CD14-positive monocyte (primary cell): ENCODE measurements around the gene FAM135A. TPM values are rescaled to one million over a fixed set of nuclear protein-coding genes. Genes with fewer than 3 reads are reported as not detected.
"Not testable (repeated sequence)": the region's sequence is repeated elsewhere in the genome, so short reads cannot be mapped to it uniquely, and the experiment has no call there.

ENCODE experiments used
- DNase-seq, 3 donors: peaks; one replicate each; pipeline ENCODE4 v3.0.0-alpha.2; 2011 to 2022
- H2AFZ ChIP-seq: 2 replicates; pipeline ENCODE4 v1.6.0; 2012; ENCODE audit warnings: mild to moderate bottlenecking, low read depth, low read length, inconsistent platforms; ENCODE audit not compliant: insufficient read depth, poor library complexity, severe bottlenecking
- H3K27ac ChIP-seq, 2 donors: 1 replicate in 1 of 2; 2 replicates in 1 of 2; pipeline ENCODE4 v1.5.1; 2012 to 2013; ENCODE audit warnings: low read length in 2 of 2, control low read depth in 1 of 2, inconsistent platforms in 1 of 2, low read depth in 1 of 2, mild to moderate bottlenecking in 1 of 2
- H3K27me3 ChIP-seq, 2 donors: one replicate each; pipeline versions ENCODE4 v1.6.0 to v1.6.1; 2011 to 2013; ENCODE audit warnings: low read length in 2 of 2; ENCODE audit not compliant: control insufficient read depth in 2 of 2, insufficient read depth in 2 of 2
- H3K36me3 ChIP-seq, 2 donors: replicated peaks in 1 of 2; 1 replicate in 1 of 2; 2 replicates in 1 of 2; pipeline versions ENCODE4 v1.5.1 to v1.6.1; 2012 to 2013; ENCODE audit warnings: low read length in 2 of 2, control low read depth in 1 of 2, inconsistent platforms in 1 of 2, mild to moderate bottlenecking in 1 of 2; ENCODE audit not compliant: insufficient read depth in 2 of 2, control insufficient read depth in 1 of 2
- H3K4me1 ChIP-seq, 2 donors: 1 replicate in 1 of 2; 2 replicates in 1 of 2; pipeline versions ENCODE4 v1.5.1 to v1.6.1; 2012 to 2013; ENCODE audit warnings: low read length in 2 of 2, control low read depth in 1 of 2, inconsistent platforms in 1 of 2, mild to moderate bottlenecking in 1 of 2, moderate library complexity in 1 of 2; ENCODE audit not compliant: insufficient read depth in 2 of 2, control insufficient read depth in 1 of 2
- H3K4me2 ChIP-seq: replicated peaks from 2 replicates; pipeline ENCODE3; 2012; ENCODE audit warnings: low read length, moderate library complexity, mild to moderate bottlenecking; ENCODE audit not compliant: poor library complexity, severe bottlenecking; ENCODE audit errors: extremely low read depth
- H3K4me3 ChIP-seq, 3 experiments: fragments of 200-600 bp in 1 of 3; sonication (generic) in 1 of 3; replicated peaks in 1 of 3; 1 replicate in 2 of 3; 2 replicates in 1 of 3; pipeline ENCODE4 v1.5.1; 2011 to 2013; ENCODE audit warnings: low read length in 3 of 3, mild to moderate bottlenecking in 3 of 3, control low read depth in 2 of 3, low read depth in 2 of 3, inconsistent platforms in 1 of 3, moderate library complexity in 1 of 3
- H3K79me2 ChIP-seq: 2 replicates; pipeline ENCODE4 v1.6.0; 2012; ENCODE audit warnings: mild to moderate bottlenecking, control low read depth, inconsistent platforms, low read length, moderate library complexity; ENCODE audit not compliant: insufficient read depth
- H3K9ac ChIP-seq: 2 replicates; pipeline ENCODE4 v1.6.0; 2017; ENCODE audit warnings: low read length, mild to moderate bottlenecking; ENCODE audit not compliant: insufficient read depth, poor library complexity, severe bottlenecking
- H3K9me3 ChIP-seq, 2 donors: replicated peaks in 1 of 2; 1 replicate in 1 of 2; 2 replicates in 1 of 2; pipeline versions ENCODE4 v1.5.1 to v1.6.1; 2012 to 2013; ENCODE audit warnings: low read length in 2 of 2, control low read depth in 1 of 2; ENCODE audit not compliant: control insufficient read depth in 1 of 2, insufficient read depth in 1 of 2
- H4K20me1 ChIP-seq: 2 replicates; pipeline ENCODE4 v1.6.0; 2012; ENCODE audit warnings: mild to moderate bottlenecking, low read length, control low read depth, moderate library complexity; ENCODE audit not compliant: insufficient read depth
- H3K27ac Mint-ChIP-seq, 7 donors: one replicate each; pipeline ENCODE4 v1.8.0; 2020; ENCODE audit warnings: mild to moderate bottlenecking in 7 of 7, mixed read lengths in 7 of 7, moderate library complexity in 6 of 7, inconsistent platforms in 2 of 7
- H3K27me3 Mint-ChIP-seq, 3 donors: one replicate each; pipeline ENCODE4 v1.8.0; 2021 to 2022; ENCODE audit warnings: low read depth in 3 of 3, mild to moderate bottlenecking in 3 of 3, mixed read lengths in 3 of 3, moderate library complexity in 3 of 3, inconsistent platforms in 1 of 3
- H3K36me3 Mint-ChIP-seq, 2 donors: one replicate each; pipeline ENCODE4 v1.8.0; 2020; ENCODE audit warnings: mixed read lengths in 2 of 2, inconsistent platforms in 1 of 2, mild to moderate bottlenecking in 1 of 2
- H3K4me1 Mint-ChIP-seq: one replicate; pipeline ENCODE4 v1.8.0; 2020; ENCODE audit warnings: mild to moderate bottlenecking, mixed read lengths
- H3K4me3 Mint-ChIP-seq, 2 donors: one replicate each; pipeline ENCODE4 v1.8.0; 2020; ENCODE audit warnings: mild to moderate bottlenecking in 2 of 2, mixed read lengths in 2 of 2, moderate library complexity in 1 of 2
- H3K9me3 Mint-ChIP-seq, 7 donors: one replicate each; pipeline ENCODE4 v1.8.0; 2020 to 2022; ENCODE audit warnings: mixed read lengths in 7 of 7, mild to moderate bottlenecking in 6 of 7, moderate library complexity in 6 of 7, inconsistent platforms in 2 of 7
- WGBS: methylation state at CpG from one replicate; pipeline ENCODE4 v1.1.5; 2013; ENCODE audit warnings: missing lambda C conversion rate; ENCODE audit not compliant: insufficient coverage; 5-methylcytosine and 5-hydroxymethylcytosine counted together
- intact Hi-C, 2 donors: fragments of 100-400 bp; cut with micrococcal nuclease; formaldehyde crosslinking; loops; one replicate each; pipeline versions ENCODE4 v1.15.0 to v1.15.1; 2023
- polyA plus RNA-seq, 3 donors: library from polyadenylated mRNA; depleted of rRNA in 1 of 3; unstranded in 2 of 3; stranded (reverse) in 1 of 3; fragments of 300-500 nt in 2 of 3; fragments of >200 nt in 1 of 3; fragmentation: Illumina TruSeq in 2 of 3; gene quantifications; 1 replicate in 2 of 3; 2 replicates in 1 of 3; pipeline ENCODE4 v1.2.3, GENCODE V29; 2012 to 2021
- TF ChIP-seq, protein P1 (sequence below): fragments of 200-600 bp; IDR thresholded peaks from one replicate; pipeline ENCODE4 v1.8.0; 2022; ENCODE audit warnings: antibody characterized with exemption, mild to moderate bottlenecking

The FAM135A gene
- polyA plus RNA-seq, 3 donors, result 4.1 to 10.3 (median 5.4) TPM

DNA sequence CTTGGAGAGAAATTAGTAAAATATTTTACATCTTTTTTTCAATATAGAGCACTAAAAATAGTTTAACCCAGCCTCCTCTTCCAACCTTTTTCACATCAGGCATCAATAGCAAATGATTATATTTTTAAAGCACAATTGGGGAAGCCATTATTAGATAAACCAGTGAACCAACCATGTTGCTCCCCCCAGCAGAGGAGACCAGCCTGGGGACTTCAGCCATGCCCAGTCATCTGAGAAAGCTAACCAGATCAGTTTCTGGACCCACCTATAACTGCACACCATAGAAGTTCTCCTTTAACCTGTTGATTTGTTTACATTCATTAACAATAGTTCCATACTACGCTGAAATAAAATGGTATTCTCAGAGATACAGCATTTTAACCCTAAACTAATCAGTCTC lies 139.7 kb downstream of the FAM135A start:
- intact Hi-C loops, result no loop called here

DNA sequence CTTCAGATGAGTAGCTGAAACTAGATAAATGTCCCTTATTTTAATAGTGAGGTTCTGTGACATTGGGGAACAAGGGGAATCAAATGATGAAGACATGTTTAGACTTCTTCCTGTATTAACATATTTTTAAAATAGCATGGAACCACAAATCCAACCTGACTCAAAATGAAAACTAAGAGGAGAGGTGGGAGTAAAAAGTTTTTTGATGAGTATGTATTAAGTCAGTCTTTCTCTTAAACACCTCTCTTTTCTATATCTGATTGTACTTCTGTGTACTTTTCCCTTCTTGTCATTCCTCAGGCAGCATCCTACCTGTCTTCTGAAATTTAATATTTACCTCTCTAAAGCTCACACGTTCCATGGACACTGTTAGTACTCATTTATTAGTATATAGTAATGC lies 144.7 kb downstream of the FAM135A start:
- Mint-ChIP-seq H3K27me3 (peaks cover 0 to 3% (median 0%) of the 10 kb centered on the region in 3 donors), H3K4me3 (no peak overlapping the region), H3K4me1 (no peaks in the 10 kb centered on the region), H3K36me3 (peaks cover 2 to 4% of the 10 kb centered on the region in 2 donors), H3K27ac (no peak overlapping the region), H3K9me3 (no peaks in the 10 kb centered on the region)
- Histone ChIP-seq H3K9me3 (no peaks in the 10 kb centered on the region), H3K4me2 (no peak overlapping the region), H3K79me2 (no peaks in the 10 kb centered on the region), H3K36me3 (peaks cover 5 to 8% of the 10 kb centered on the region in 2 donors), H4K20me1 (no peaks in the 10 kb centered on the region), H3K27me3 (no peaks in the 10 kb centered on the region), H3K9ac (no peak overlapping the region), H3K4me3 (no peak overlapping the region), H2AFZ (no peak overlapping the region), H3K4me1 (no peaks in the 10 kb centered on the region), H3K27ac (no peak overlapping the region)
- intact Hi-C loops, result no loop called here
- TF ChIP-seq, protein P1, sequence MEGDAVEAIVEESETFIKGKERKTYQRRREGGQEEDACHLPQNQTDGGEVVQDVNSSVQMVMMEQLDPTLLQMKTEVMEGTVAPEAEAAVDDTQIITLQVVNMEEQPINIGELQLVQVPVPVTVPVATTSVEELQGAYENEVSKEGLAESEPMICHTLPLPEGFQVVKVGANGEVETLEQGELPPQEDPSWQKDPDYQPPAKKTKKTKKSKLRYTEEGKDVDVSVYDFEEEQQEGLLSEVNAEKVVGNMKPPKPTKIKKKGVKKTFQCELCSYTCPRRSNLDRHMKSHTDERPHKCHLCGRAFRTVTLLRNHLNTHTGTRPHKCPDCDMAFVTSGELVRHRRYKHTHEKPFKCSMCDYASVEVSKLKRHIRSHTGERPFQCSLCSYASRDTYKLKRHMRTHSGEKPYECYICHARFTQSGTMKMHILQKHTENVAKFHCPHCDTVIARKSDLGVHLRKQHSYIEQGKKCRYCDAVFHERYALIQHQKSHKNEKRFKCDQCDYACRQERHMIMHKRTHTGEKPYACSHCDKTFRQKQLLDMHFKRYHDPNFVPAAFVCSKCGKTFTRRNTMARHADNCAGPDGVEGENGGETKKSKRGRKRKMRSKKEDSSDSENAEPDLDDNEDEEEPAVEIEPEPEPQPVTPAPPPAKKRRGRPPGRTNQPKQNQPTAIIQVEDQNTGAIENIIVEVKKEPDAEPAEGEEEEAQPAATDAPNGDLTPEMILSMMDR, result no peak
- DNase-seq, result no peak
- WGBS, result no CpG with 5 or more reads among the region's 1 CpG

More for the DNA sequence above, 139.7 kb downstream of the FAM135A start:
- H3K79me2 ChIP-seq, result no peaks in the 10 kb centered on the region
- peaks cover 6% of the 10 kb centered on the region in 2 donors for H3K36me3 Mint-ChIP-seq
- H3K27ac ChIP-seq, result no peak overlapping the region
- DNase-seq, result no peak
- H3K4me3 ChIP-seq, result no peak overlapping the region
- no peak overlapping the region for H3K4me3 Mint-ChIP-seq
- TF ChIP-seq, protein P1, result no peak
- peaks cover 0 to 4% of the 10 kb centered on the region in 2 donors for H3K36me3 ChIP-seq
- H3K9me3 Mint-ChIP-seq, result no peaks in the 10 kb centered on the region
- H3K27me3 ChIP-seq, result no peaks in the 10 kb centered on the region
- H3K27ac Mint-ChIP-seq, result no peak overlapping the region
- no peak overlapping the region for H3K4me2 ChIP-seq
- no peaks in the 10 kb centered on the region for H3K4me1 Mint-ChIP-seq
- H3K27me3 Mint-ChIP-seq, result peaks cover 0 to 3% (median 0%) of the 10 kb centered on the region in 3 donors
- no peak overlapping the region for H3K9ac ChIP-seq
- WGBS, result no CpG with 5 or more reads among the region's 1 CpG
- H2AFZ ChIP-seq, result no peak overlapping the region
- no peaks in the 10 kb centered on the region for H3K9me3 ChIP-seq
- no peaks in the 10 kb centered on the region for H3K4me1 ChIP-seq
- H4K20me1 ChIP-seq, result no peaks in the 10 kb centered on the region

DNA sequence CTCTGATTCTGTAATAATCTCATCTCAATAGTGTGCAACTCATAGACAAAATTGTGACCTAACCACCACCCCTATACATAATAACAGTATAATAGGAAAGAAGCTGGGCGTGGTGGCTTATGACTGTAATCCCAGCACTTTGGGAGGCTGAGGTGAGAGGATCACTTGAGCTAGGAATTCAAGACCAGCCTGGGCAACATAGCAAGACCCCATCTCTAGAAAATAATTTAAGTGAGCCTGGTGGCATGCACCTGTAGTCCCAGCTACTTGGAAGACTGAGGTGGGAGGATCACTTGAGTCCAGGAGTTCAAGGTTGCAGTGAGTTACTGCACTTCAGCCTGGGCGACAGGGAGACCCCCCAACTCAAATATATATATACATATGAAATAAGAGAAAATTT lies 149.1 kb downstream of the FAM135A start:
- H3K27ac Mint-ChIP-seq, H3K36me3 ChIP-seq, H3K27ac ChIP-seq, H3K4me3 ChIP-seq, DNase-seq, H3K9me3 Mint-ChIP-seq, H3K9ac ChIP-seq, H2AFZ ChIP-seq, H3K79me2 ChIP-seq, intact Hi-C loops, H3K36me3 Mint-ChIP-seq, H3K4me1 ChIP-seq, H3K4me3 Mint-ChIP-seq, H3K27me3 ChIP-seq, H3K4me2 ChIP-seq, H3K9me3 ChIP-seq, H3K27me3 Mint-ChIP-seq, H3K4me1 Mint-ChIP-seq, H4K20me1 ChIP-seq: not testable (repeated sequence)
- no CpG with 5 or more reads among the region's 2 CpGs for WGBS
